A549 (cell line): ENCODE results near the gene TSPAN33. TPM values are rescaled to one million over a fixed set of nuclear protein-coding genes. Genes with fewer than 3 reads are reported as not detected.
A peak's percentile ranks its signal among the peaks of the same experiment; 100 is the strongest.

Experiments used
- ATAC-seq, 2 experiments: fragments of 200-7000 bp in 1 of 2; fragments of >200 bp in 1 of 2; cut with Nextera tagmentation in 1 of 2; cut with Tn5 transposase in 1 of 2; 3 replicates each; pipeline versions ENCODE4 v1.8.0 to v1.9.1; 2018 to 2020; ENCODE audit warnings: mild to moderate bottlenecking in 1 of 2, moderate library complexity in 1 of 2
- CTCF ChIA-PET: fragments of 300-600 bp; sonication (Branson Sonifier 250); formaldehyde crosslinking; extraction: SDS; loops from one replicate; lab custom pipeline; 2021; ENCODE audit warnings: antibody characterized with exemption, inconsistent platforms; lab: Yijun Ruan, JAX
- POLR2A ChIA-PET: fragments of 350-600 bp; formaldehyde crosslinking; extraction: SDS; loops from one replicate; lab custom pipeline; 2021; ENCODE audit warnings: antibody characterized with exemption, inconsistent platforms; lab: Yijun Ruan, JAX
- DNase-seq, 2 experiments: peaks; one replicate each; pipeline versions ENCODE4 v3.0.0 to v3.0.0-alpha.2; 2011 to 2016; ENCODE audit warnings: low read depth in 1 of 2, low spot score in 1 of 2
- FAIRE-seq: peaks from 2 replicates; lab custom pipeline; 2011; peaks lifted over from hg19 to GRCh38; lab: Jason Lieb, UNC
- H3K27ac ChIP-seq, 2 experiments: fragments of >200 bp; sonication (Bioruptor Twin); formaldehyde crosslinking; 3 replicates each; pipeline ENCODE4 v1.5.1; 2016 to 2017
- H3K4me1 ChIP-seq: fragments of >200 bp; sonication (Bioruptor Twin); formaldehyde crosslinking; 3 replicates; pipeline ENCODE4 v1.6.1; 2016
- H3K4me2 ChIP-seq: fragments of >200 bp; sonication (Bioruptor Twin); formaldehyde crosslinking; 3 replicates; pipeline ENCODE4 v1.6.1; 2016
- H3K4me3 ChIP-seq: fragments of >200 bp; sonication (Bioruptor Twin); formaldehyde crosslinking; 3 replicates; pipeline ENCODE4 v1.5.1; 2016
- H3K9me3 ChIP-seq: fragments of >200 bp; sonication (Bioruptor Twin); formaldehyde crosslinking; 3 replicates; pipeline ENCODE4 v1.6.1; 2016
- BCL3 ChIP-seq: fragments of >200 bp; sonication (Bioruptor Twin); formaldehyde crosslinking; IDR thresholded peaks from 3 replicates; pipeline ENCODE4 v1.6.1; 2016
- CEBPB ChIP-seq, 2 experiments: fragments of >200 bp in 1 of 2; sonication (Bioruptor Twin) in 1 of 2; formaldehyde crosslinking in 1 of 2; IDR thresholded peaks; 2 replicates each; pipeline ENCODE4 v1.6.1; 2012 to 2016
- CTCF ChIP-seq: fragments of >200 bp; sonication (Bioruptor Twin); formaldehyde crosslinking; IDR thresholded peaks from 3 replicates; pipeline ENCODE4 v1.5.1; 2016
- EP300 ChIP-seq, 2 experiments: fragments of >200 bp; sonication (Bioruptor Twin); formaldehyde crosslinking; IDR thresholded peaks; 2 replicates in 1 of 2; 3 replicates in 1 of 2; pipeline ENCODE4 v1.6.1; 2016 to 2017
- FOXS1 ChIP-seq: fragments of 250-450 bp; sonication (Bioruptor Pico); IDR thresholded peaks from 2 replicates; pipeline ENCODE4 v1.5.0; 2020; ENCODE audit warnings: mild to moderate bottlenecking, moderate library complexity
- MAFK ChIP-seq: fragments of 450-650 bp; IDR thresholded peaks from 2 replicates; pipeline ENCODE4 v1.6.1; 2014; ENCODE audit not compliant: partially characterized antibody
- MAX ChIP-seq: IDR thresholded peaks from 2 replicates; pipeline ENCODE4 v1.6.1; 2012
- MYC ChIP-seq: IDR thresholded peaks from 2 replicates; pipeline ENCODE4 v1.6.1; 2012; ENCODE audit warnings: mild to moderate bottlenecking, inconsistent platforms, low read length, improper control_type of control experiment, borderline replicate concordance
- RAD21 ChIP-seq, 2 experiments: fragments of >200 bp in 1 of 2; sonication (Bioruptor Twin) in 1 of 2; formaldehyde crosslinking in 1 of 2; IDR thresholded peaks in 1 of 2; conservative IDR thresholded peaks in 1 of 2; 2 replicates in 1 of 2; 3 replicates in 1 of 2; pipeline ENCODE4 v1.6.1; 2012 to 2018; ENCODE audit warnings: inconsistent platforms in 1 of 2
- REST ChIP-seq: fragments of 200-600 bp; sonication (generic); IDR thresholded peaks from 2 replicates; pipeline ENCODE4 v1.6.1; 2016; ENCODE audit warnings: antibody characterized with exemption, mild to moderate bottlenecking, moderate library complexity
- SMC3 ChIP-seq: fragments of >200 bp; sonication (Bioruptor Twin); formaldehyde crosslinking; IDR thresholded peaks from 3 replicates; pipeline ENCODE4 v1.6.1; 2018; ENCODE audit warnings: inconsistent platforms
- USF2 ChIP-seq: fragments of 450-650 bp; IDR thresholded peaks from 2 replicates; pipeline ENCODE4 v1.6.1; 2014; ENCODE audit warnings: antibody characterized with exemption
- ZSCAN20 ChIP-seq: fragments of 250-450 bp; sonication (Bioruptor Pico); IDR thresholded peaks from 2 replicates; pipeline ENCODE4 v1.8.0; 2022; ENCODE audit warnings: mild to moderate bottlenecking, moderate library complexity
- WGBS: methylation state at CpG from one replicate; pipeline ENCODE4 v1.1.6; 2017; ENCODE audit errors: missing lambda C conversion rate; 5-methylcytosine and 5-hydroxymethylcytosine counted together
- polyA plus RNA-seq, 4 experiments: library from polyadenylated mRNA; depleted of rRNA in 3 of 4; stranded (reverse); fragments of >200 nt; fragmentation: RNase III in 1 of 4; extraction: RNeasy Plus Mini Kit Qiagen cat#74134 plus additional on column Dnase treatment in 1 of 4; gene quantifications; 2 replicates in 3 of 4; 3 replicates in 1 of 4; pipeline ENCODE4 v1.2.3, GENCODE V29; 2011 to 2017
- TF ChIP-seq, protein P1 (sequence below): IDR thresholded peaks from 2 replicates; pipeline ENCODE4 v1.6.1; 2012; ENCODE audit warnings: low read depth, borderline replicate concordance

TSPAN33 gene
- polyA plus RNA-seq, 2 of the 4 experiments (the other 2 are of a cell fraction), result 5.0 to 9.1 TPM

DNA sequence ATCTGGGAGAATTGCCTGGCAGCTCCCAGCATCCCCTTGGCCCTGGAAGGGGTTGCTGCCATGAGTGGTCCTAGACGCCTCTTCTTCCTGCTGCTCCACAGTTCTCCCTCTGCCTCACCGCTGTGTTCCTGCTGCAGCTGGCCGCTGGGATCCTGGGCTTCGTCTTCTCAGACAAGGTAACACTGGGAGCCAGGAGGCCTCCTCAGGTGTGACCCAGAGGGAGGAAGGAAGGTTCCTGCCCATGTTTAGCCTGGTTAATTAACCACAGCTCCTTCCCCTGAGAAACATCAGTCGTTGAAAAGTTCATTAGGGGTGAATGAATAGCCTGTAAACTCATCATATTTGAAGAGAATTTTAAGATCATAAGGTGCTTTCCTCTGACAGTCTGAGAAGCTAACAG is 18.2 kb downstream of the TSPAN33 start:
- H3K9me3 ChIP-seq, result no peaks in the 10 kb centered on the region
- no peak overlapping the region for H3K4me2 ChIP-seq
- TF ChIP-seq MAX, result no peak
- TF ChIP-seq, all 56 proteins: peak for 0
- DNase-seq, result no peak
- FAIRE-seq, result no peak
- no peak for ATAC-seq
- ChIA-PET CTCF (interaction anchor here (0.5 to 7.0 kb wide), 16 partner anchors 9 to 1556 kb away, joined by 3 to 88 read pairs (median 4); partner anchors contain the start of genes SMO and TSPAN33), POLR2A (no interaction called here)
- Histone ChIP-seq H3K4me3 (no peak overlapping the region), H3K27ac (no peak overlapping the region), H3K4me1 (no peaks in the 10 kb centered on the region)
- 57% methylated on average over 5 of the region's 5 CpGs for WGBS

DNA sequence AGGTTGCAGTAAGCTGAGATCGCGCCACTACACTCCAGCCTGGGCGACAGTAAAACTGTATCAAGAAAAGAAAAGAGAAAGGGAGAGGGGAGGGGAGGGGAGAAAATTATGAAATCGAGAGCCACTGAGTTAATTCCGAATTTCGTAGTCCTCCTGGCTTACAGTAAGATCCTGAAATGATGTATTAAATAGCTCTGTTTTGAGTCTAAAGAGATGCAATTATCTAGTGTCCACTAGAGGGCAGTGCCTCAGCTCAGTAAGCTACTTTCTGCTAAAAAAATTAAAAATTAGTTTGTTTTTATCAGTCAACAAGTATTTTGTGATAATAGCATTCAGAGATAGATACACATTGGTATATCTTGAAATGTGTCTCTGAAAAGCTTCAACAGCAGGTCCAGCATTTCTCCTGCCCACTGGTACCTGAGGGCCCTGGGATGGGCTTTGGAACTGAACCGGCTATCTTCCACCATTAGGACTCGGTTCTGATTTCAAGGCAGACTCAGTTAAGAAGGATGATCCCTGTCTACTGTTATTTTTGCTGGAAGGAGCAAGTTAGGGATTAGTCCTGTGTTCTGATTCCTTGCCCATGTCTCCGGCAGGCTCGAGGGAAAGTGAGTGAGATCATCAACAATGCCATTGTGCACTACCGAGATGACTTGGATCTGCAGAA is 19.5 kb downstream of the TSPAN33 start:
- FAIRE-seq, result no peak
- POLR2A ChIA-PET, result interaction anchor here (1.0 kb wide), 1 partner anchor 24 kb away, joined by 6 read pairs; the partner anchor contains the start of gene SMO

More for the DNA sequence above, 19.5 kb downstream of the TSPAN33 start:
- ATAC-seq, result peak in 1 of 2 experiments; percentile 77; a peak in 3 of 6 replicates
- TF ChIP-seq CEBPB (IDR thresholded peaks at IDR 0.05) (no peak), MAFK (no peak), REST (no peak), CTCF (peak; percentile 89), RAD21 (conservative IDR thresholded peaks at IDR 0.05 in 1 of 2, IDR thresholded peaks at IDR 0.05 in 1 of 2) (peak; percentile 59 to 60; a peak in 4 of 5 replicates), EP300 (IDR thresholded peaks at IDR 0.05) (no peak), SMC3 (peak; percentile 71), ZSCAN20 (CRISPR knock-in tag) (no peak), BCL3 (no peak), MYC (no peak), USF2 (no peak), FOXS1 (CRISPR knock-in tag) (no peak)
- TF ChIP-seq, protein P1, sequence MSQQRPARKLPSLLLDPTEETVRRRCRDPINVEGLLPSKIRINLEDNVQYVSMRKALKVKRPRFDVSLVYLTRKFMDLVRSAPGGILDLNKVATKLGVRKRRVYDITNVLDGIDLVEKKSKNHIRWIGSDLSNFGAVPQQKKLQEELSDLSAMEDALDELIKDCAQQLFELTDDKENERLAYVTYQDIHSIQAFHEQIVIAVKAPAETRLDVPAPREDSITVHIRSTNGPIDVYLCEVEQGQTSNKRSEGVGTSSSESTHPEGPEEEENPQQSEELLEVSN, result no peak
- TF ChIP-seq, all 56 proteins: peak for 3
- Histone ChIP-seq H3K4me1 (no peaks in the 10 kb centered on the region), H3K27ac (no peak overlapping the region), H3K9me3 (no peaks in the 10 kb centered on the region), H3K4me2 (no peak overlapping the region), H3K4me3 (no peak overlapping the region)
- CTCF ChIA-PET, result interaction anchor here (0.6 to 7.0 kb wide), 45 partner anchors 8 to 479 kb away, joined by 3 to 88 read pairs (median 4); partner anchors contain the start of genes SMO and TSPAN33
- DNase-seq, result peak; percentile 62 to 66
- 56% methylated on average over 11 of the region's 11 CpGs for WGBS
